GM12891 (cell line): ENCODE measurements around the gene FAM186B.

Experiments
- POLR2A ChIP-seq: IDR thresholded peaks from 2 replicates; pipeline ENCODE4 v1.6.1; 2011; ENCODE audit warnings: low read depth, low read length, control low read depth
- POLR2AphosphoS5 ChIP-seq: IDR thresholded peaks from 2 replicates; pipeline ENCODE4 v1.6.1; 2011; ENCODE audit warnings: low read depth, low read length, control low read depth
- TAF1 ChIP-seq: IDR thresholded peaks from 2 replicates; pipeline ENCODE4 v1.6.1; 2011; ENCODE audit warnings: low read depth, low read length, control low read depth

GRCh38 chr12:49604856-49605255, 583 bp downstream of the FAM186B start:
- no peak for TF ChIP-seq TAF1
- TF ChIP-seq POLR2AphosphoS5: no peak
- no peak for TF ChIP-seq POLR2A
